Left forelimb (tissue), 1 donor: ENCODE measurements around the gene IL17D.

ENCODE experiments used
- DNase-seq: peaks from one replicate; pipeline ENCODE4 v3.0.0-alpha.2; 2018; ENCODE audit warnings: low spot score

IL17D gene

GRCh38 chr13:20691616-20692015 is 11.9 kb upstream of the IL17D start:
- no peak for DNase-seq

- no peak for DNase-seq
These were observed 7.4 kb upstream of the IL17D start for GRCh38 chr13:20696073-20696472.

GRCh38 chr13:20699715-20700114 is 3.8 kb upstream of the IL17D start:
- no peak for DNase-seq

GRCh38 chr13:20700288-20700687 is 3.2 kb upstream of the IL17D start:
- no peak for DNase-seq

DNA sequence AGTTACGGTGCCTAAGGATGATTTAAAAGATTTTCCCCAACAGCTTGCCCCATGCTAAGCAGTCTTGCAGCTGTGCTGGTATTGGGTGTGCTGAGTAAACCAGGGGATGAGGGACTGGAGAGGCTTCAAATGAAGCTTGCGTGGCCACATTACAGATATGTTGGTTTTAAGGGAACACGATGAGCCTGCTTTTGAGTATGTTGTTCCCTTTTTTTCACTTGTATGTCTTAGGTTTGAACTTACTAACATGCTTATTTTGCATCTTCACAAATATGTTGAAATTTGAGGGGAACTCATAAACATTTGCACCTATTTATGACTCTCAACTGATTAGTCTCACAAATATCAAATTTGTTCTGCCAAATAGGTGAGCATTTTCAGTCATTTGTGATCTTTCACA is 2.0 kb upstream of the IL17D start:
- DNase-seq = no peak

DNA sequence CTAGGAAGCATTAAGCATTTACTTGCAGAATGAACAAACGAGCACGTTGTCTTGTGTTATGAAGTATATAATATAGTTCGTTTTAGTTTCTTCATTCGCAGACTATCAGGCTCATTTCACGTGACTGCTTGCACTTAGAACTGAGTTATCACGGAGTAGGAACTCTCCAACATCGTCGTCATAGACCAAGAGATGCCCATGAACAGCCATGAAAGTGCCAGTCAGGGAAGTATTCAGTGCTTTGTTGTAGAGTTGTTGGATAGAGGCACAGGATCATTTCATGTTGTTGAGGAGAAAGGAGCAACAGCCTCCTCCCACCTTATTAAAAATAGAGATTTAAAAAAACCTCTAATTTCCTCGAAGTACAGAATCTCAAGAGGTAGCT is 977 bp upstream of the IL17D start:
- DNase-seq = no peak

DNA sequence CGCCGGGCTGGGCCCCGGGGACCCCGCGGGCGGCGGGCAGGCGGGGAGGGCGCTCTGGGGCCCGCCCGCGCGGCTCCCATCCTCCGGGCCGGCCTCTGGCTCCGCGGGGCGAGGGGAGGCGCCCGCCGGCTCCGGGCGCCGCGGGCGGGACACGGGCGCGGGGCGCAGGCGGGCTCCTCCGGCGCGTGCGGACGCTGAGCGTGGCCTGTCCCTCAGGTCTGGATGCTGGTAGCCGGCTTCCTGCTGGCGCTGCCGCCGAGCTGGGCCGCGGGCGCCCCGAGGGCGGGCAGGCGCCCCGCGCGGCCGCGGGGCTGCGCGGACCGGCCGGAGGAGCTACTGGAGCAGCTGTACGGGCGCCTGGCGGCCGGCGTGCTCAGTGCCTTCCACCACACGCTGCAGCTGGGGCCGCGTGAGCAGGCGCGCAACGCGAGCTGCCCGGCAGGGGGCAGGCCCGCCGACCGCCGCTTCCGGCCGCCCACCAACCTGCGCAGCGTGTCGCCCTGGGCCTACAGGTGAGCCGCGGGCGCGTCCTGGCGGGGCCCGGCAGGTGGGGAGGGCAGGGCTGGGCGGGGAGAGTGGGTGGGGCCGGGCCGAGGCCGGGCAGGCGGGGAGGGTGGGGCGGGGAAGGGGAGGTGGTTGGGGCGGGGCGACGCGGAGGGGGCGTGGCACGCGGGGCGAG is 420 bp downstream of the IL17D start:
- DNase-seq = peak; percentile 88

GRCh38 chr13:20704459-20705069 is 1.1 kb downstream of the IL17D start:
- no peak for DNase-seq

DNA sequence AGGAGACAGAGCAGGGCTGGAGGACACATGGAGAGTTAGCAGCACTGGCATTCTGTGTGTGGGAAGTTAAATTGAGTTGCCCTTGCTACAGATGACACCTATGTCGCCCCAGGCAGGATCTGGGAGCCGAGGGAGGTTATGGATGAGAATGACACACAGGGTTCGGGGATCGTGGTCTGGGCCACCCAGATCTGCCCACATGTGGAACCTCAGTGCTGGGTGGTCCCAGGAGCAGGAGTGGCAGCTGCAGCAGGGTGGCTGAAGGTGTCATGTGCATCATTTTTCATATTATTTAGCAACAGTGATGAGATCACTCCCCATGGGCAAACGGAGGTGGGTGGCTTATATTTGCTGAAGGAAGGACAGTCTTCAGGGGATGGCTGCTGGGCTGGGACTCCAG is 3.2 kb downstream of the IL17D start:
- no peak for DNase-seq

DNA sequence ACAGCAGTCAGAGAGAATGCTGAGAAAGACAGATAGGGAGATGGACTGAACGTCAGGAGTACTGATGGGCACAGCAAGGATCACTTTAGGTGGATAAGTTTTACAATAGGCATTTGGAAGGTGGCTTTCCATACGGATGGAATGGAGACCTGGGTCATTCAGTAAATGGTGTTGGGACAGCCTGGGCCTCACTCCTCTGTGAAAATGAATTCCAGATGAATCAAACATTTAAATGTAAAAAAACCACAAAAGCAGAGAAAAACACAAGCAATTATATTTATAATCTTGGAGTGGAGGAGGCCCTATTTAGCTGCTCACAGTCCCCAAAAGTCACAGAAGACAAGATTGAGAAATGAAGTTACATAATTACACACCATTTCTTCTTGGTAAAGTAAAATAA is 4.7 kb downstream of the IL17D start:
- no peak for DNase-seq

DNA sequence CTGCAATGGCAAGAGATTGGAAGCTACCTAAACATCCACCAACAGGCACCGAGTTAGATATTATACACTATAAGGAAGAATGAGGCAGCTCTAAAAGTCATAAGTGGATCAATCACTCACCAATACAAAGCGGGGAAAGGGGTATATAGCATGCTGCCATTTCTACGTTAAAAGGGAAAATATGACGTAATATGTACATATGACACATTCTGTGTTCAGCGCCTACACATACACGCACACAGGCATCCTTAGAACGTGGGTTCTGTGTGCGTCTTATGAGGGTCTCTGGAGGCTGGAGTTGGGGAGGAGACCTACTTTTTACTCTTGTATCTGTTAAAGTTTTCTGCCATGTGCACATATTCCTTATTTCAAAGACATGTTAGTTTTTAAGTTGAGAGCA is 5.9 kb downstream of the IL17D start:
- DNase-seq = no peak

DNA sequence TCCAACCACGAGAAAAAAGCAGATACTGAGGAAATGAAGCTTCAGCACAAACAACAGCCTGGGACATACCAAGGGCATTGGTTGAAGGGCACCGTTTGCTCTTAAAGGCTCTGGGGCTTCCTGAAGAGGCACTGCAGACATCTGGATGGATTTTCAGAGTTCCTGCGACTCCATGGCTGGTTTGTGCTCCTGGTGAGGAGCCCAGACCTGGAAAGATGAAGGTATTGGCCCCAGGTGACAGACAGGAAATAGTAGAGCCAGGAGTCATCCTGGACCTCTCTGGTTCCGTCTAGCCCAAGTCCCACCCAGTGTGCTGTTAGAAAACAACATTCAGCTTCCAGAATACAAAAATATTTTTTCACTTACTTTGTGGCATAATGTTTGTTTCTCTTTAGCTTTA is 6.3 kb downstream of the IL17D start:
- no peak for DNase-seq

- DNase-seq = peak; percentile 15
These were observed 8.0 kb downstream of the IL17D start for GRCh38 chr13:20711301-20712044.

- no peak for DNase-seq
These were observed 9.5 kb downstream of the IL17D start for GRCh38 chr13:20713014-20713376.

DNA sequence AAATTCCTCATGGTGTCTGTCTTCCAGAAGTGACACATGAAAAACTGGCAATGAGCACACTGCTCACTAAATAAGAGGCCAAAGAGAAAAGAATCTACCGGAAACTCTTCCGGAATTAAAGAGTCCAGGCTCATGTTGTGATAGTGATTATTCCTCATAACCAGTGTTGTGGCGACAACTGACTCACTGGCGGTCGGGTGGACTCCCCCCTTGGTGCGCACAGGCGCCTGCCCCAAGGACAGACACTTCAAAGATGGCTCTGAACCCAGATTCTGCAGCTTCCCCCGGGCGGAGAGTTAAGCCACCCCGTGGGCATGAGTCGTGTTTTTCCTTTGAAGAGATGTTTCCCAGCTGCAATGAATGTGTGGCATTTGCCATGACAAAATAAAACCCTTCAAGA is 10.3 kb downstream of the IL17D start:
- DNase-seq = peak; percentile 68

- DNase-seq = no peak
These were observed 10.7 kb downstream of the IL17D start for GRCh38 chr13:20714161-20714560.

- DNase-seq = peak; percentile 89
These were observed 11.2 kb downstream of the IL17D start for GRCh38 chr13:20714563-20715329.

DNA sequence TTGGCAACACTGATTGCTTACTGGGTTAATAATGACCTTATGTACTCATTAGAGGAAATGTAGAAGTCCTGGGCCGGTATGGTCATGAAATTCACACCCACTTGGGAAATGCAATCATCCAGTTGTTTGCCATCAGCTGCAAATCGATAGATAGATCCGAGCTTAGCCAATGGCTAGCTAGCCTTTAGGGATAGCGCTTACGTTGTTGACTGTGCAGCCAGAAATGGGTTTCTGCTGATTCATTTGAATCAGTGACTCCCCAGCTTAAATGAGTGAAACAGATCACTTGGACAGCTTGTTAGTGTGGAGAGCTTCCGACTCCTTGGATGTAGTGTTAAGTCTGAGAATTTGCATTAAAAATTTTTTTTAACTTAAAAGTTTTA is 11.8 kb downstream of the IL17D start:
- DNase-seq = no peak

- no peak for DNase-seq
These were observed 13.5 kb downstream of the IL17D start for GRCh38 chr13:20716951-20717350.

- DNase-seq = no peak
These were observed 14.4 kb downstream of the IL17D start for GRCh38 chr13:20717581-20718542.

- DNase-seq = no peak
These were observed 15.6 kb downstream of the IL17D start for GRCh38 chr13:20718958-20719566.
